Kidney (tissue), 14 donors: Measurements from ENCODE around the gene KCNH2. TPM values are rescaled to one million over a fixed set of nuclear protein-coding genes. Genes with fewer than 3 reads are reported as not detected.
A peak's percentile ranks its signal among the peaks of the same experiment; 100 is the strongest.

Experiments
- DNase-seq, 5 donors: peaks; one replicate each; pipeline ENCODE4 v3.0.0-alpha.2; 2013 to 2020
- FAIRE-seq: peaks from 2 replicates; lab custom pipeline; 2012; peaks lifted over from hg19 to GRCh38; lab: Jason Lieb, UNC
- H3K27ac ChIP-seq, 2 donors: one replicate each; pipeline ENCODE4 v1.7.0; 2013; ENCODE audit warnings: low read depth in 2 of 2, low read length in 2 of 2, inconsistent platforms in 1 of 2
- H3K27me3 ChIP-seq: one replicate; pipeline ENCODE4 v1.7.1; 2013; ENCODE audit warnings: low read length, inconsistent platforms; ENCODE audit not compliant: control insufficient read depth, insufficient read depth
- H3K36me3 ChIP-seq, 3 donors: one replicate each; pipeline versions ENCODE4 v1.7.0 to v1.7.1; 2013; ENCODE audit warnings: low read length in 3 of 3, control low read depth in 1 of 3, inconsistent platforms in 1 of 3; ENCODE audit not compliant: insufficient read depth in 3 of 3, control insufficient read depth in 2 of 3
- H3K4me1 ChIP-seq, 3 donors: one replicate each; pipeline versions ENCODE4 v1.7.0 to v1.7.1; 2013; ENCODE audit warnings: low read length in 3 of 3, inconsistent platforms in 1 of 3, low read depth in 1 of 3; ENCODE audit not compliant: control insufficient read depth in 2 of 3, insufficient read depth in 2 of 3
- H3K4me3 ChIP-seq, 3 donors: one replicate each; pipeline versions ENCODE4 v1.7.0 to v1.8.1; 2013; ENCODE audit warnings: low read length in 3 of 3, control low read depth in 1 of 3, inconsistent platforms in 1 of 3
- H3K9ac ChIP-seq, 3 donors: one replicate each; pipeline versions ENCODE4 v1.7.0 to v1.7.1; 2013; ENCODE audit warnings: low read length in 3 of 3, control low read depth in 1 of 3, inconsistent platforms in 1 of 3
- H3K9me3 ChIP-seq, 3 donors: one replicate each; pipeline versions ENCODE4 v1.7.0 to v1.7.1; 2013; ENCODE audit warnings: low read length in 3 of 3, control low read depth in 1 of 3, inconsistent platforms in 1 of 3; ENCODE audit not compliant: control insufficient read depth in 2 of 3, insufficient read depth in 1 of 3
- CTCF ChIP-seq: IDR thresholded peaks from 3 replicates; pipeline ENCODE4 v1.5.1; 2012; ENCODE audit warnings: mild to moderate bottlenecking, moderate library complexity, borderline replicate concordance; ENCODE audit not compliant: insufficient read depth; ENCODE audit errors: extremely low read depth
- intact Hi-C: fragments of 100-400 bp; cut with DNase I; formaldehyde crosslinking; loops from one replicate; pipeline ENCODE4 v1.11.1; 2022
- polyA plus RNA-seq: library from polyadenylated mRNA; stranded (reverse); fragments of 350-450 nt; fragmentation: Illumina TruSeq; extraction: RNeasy Lipid Tissue Mini Kit (QIAGEN cat#74804); gene quantifications from one replicate; pipeline ENCODE4 v1.2.3, GENCODE V29; 2014; ENCODE audit warnings: low read depth, low replicate concordance; ENCODE audit not compliant: insufficient read depth
- total RNA-seq: library from RNA; stranded (reverse); fragmentation: NEBNext Ultra II Directional; extraction: Animal tissue kit (Norgen Biotek cat#: 25700); gene quantifications from one replicate; pipeline ENCODE4 v1.2.1, GENCODE V29; 2021
- donor health status: control.
- donor health status: control.
- donor health status: control.
- donor health status: control.
- donor health status: control.
- donor health status: DM: yes; HTN: yes; CAD: no.
- donor health status: Normal renal cell carcinoma (clear cell type).

The KCNH2 gene
- total and polyA plus RNA-seq, 2 donors from 2014 or later: 1.3 to 1.5 TPM

DNA sequence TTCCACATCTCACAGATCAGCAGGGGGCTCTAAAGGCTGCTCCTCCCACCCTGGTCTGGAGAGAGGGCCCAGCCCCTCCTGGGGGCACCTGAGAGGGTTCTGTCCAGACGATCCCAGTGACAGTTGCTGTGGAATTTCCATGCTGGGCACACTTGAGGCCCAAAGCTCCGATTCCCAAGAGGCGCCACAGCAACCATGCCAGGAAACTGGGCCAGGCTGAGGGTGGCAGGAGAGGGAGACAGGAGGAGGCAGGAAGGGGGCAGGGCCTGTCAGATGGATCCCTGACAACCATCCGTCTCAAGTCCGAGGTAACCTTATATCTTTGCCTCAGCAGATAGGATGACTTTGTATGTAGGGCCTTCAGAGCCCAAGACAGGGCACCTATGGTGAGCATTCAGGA is 8.4 kb upstream of the KCNH2 start:
- Histone ChIP-seq H3K4me3 (no peak overlapping the region), H3K4me1 (peaks cover 0 to 4% (median 0%) of the 10 kb centered on the region in 3 donors), H3K9ac (no peak overlapping the region), H3K36me3 (no peaks in the 10 kb centered on the region), H3K9me3 (peaks cover 0 to 3% (median 2%) of the 10 kb centered on the region in 3 donors), H3K27ac (no peak overlapping the region), H3K27me3 (no peaks in the 10 kb centered on the region)
- no peak for DNase-seq
- no peak for TF ChIP-seq CTCF
- FAIRE-seq: no peak
- intact Hi-C loops: no loop called here

- H3K4me3 ChIP-seq: no peak overlapping the region
- peak; percentile 61 for TF ChIP-seq CTCF
- intact Hi-C loops: no loop called here
- H3K36me3 ChIP-seq: no peaks in the 10 kb centered on the region
- FAIRE-seq (no peak), DNase-seq (peak in 2 of 5 donors; percentile 74 to 80)
- no peaks in the 10 kb centered on the region for H3K27me3 ChIP-seq
- H3K27ac ChIP-seq: no peak overlapping the region
- peaks cover 0 to 3% (median 2%) of the 10 kb centered on the region in 3 donors for H3K9me3 ChIP-seq
- peaks cover 0 to 4% (median 0%) of the 10 kb centered on the region in 3 donors for H3K4me1 ChIP-seq
- no peak overlapping the region for H3K9ac ChIP-seq
These were observed 8.0 kb upstream of the KCNH2 start for GRCh38 chr7:150986099-150986512.

GRCh38 chr7:150983893-150984368 is 5.8 kb upstream of the KCNH2 start:
- intact Hi-C loops: no loop called here
- Histone ChIP-seq H3K4me3 (no peak overlapping the region), H3K4me1 (peaks cover 0 to 4% (median 0%) of the 10 kb centered on the region in 3 donors), H3K27me3 (no peaks in the 10 kb centered on the region), H3K9ac (no peak overlapping the region), H3K9me3 (no peaks in the 10 kb centered on the region), H3K36me3 (no peaks in the 10 kb centered on the region), H3K27ac (no peak overlapping the region)
- peak in 3 of 5 donors; percentile 72 to 90 (median 89) for DNase-seq
- FAIRE-seq: no peak
- TF ChIP-seq CTCF: no peak

- TF ChIP-seq CTCF: no peak
- H3K36me3 ChIP-seq: no peaks in the 10 kb centered on the region
- intact Hi-C loops: no loop called here
These were observed 4.2 kb upstream of the KCNH2 start for GRCh38 chr7:150982351-150982750.

More at GRCh38 chr7:150982351-150982750, 4.2 kb upstream of the KCNH2 start:
- H3K27ac ChIP-seq: no peak overlapping the region
- no peak overlapping the region for H3K4me3 ChIP-seq
- H3K4me1 ChIP-seq: no peaks in the 10 kb centered on the region
- H3K9me3 ChIP-seq: no peaks in the 10 kb centered on the region
- H3K27me3 ChIP-seq: no peaks in the 10 kb centered on the region
- H3K9ac ChIP-seq: no peak overlapping the region
- FAIRE-seq: no peak
- no peak for DNase-seq
